Effector memory CD4-positive, alpha-beta T cell (primary cell): Measurements from ENCODE around the gene DCDC2.
"Not testable (repeated sequence)": the region's sequence is repeated elsewhere in the genome, so short reads cannot be mapped to it uniquely, and the experiment has no call there.

ENCODE experiments used
- DNase-seq, 3 donors: peaks; one replicate each; pipeline ENCODE4 v3.0.0-alpha.2; 2020
- H3K27ac ChIP-seq: 2 replicates; pipeline ENCODE4 v1.7.0; 2013; ENCODE audit warnings: mild to moderate bottlenecking, low read length, moderate library complexity; ENCODE audit not compliant: insufficient read depth, poor library complexity, severe bottlenecking
- H3K27me3 ChIP-seq: replicated peaks from 2 replicates; pipeline ENCODE4 v1.7.0; 2013; ENCODE audit warnings: mild to moderate bottlenecking, low read length; ENCODE audit not compliant: insufficient read depth, control insufficient read depth, poor library complexity, severe bottlenecking
- H3K36me3 ChIP-seq: 2 replicates; pipeline ENCODE4 v1.7.0; 2013; ENCODE audit warnings: mild to moderate bottlenecking, low read length, moderate library complexity; ENCODE audit not compliant: control insufficient read depth, insufficient read depth
- H3K4me1 ChIP-seq: 2 replicates; pipeline ENCODE4 v1.7.0; 2013; ENCODE audit warnings: low read length, mild to moderate bottlenecking; ENCODE audit not compliant: control insufficient read depth, insufficient read depth, poor library complexity, severe bottlenecking
- H3K4me3 ChIP-seq: 2 replicates; pipeline ENCODE4 v1.7.0; 2013; ENCODE audit warnings: low read length, low read depth, mild to moderate bottlenecking; ENCODE audit not compliant: insufficient read depth, poor library complexity, severe bottlenecking
- H3K9me3 ChIP-seq: 2 replicates; pipeline ENCODE4 v1.7.0; 2013; ENCODE audit warnings: mild to moderate bottlenecking, low read length, moderate library complexity; ENCODE audit not compliant: control insufficient read depth

The DCDC2 gene

DNA sequence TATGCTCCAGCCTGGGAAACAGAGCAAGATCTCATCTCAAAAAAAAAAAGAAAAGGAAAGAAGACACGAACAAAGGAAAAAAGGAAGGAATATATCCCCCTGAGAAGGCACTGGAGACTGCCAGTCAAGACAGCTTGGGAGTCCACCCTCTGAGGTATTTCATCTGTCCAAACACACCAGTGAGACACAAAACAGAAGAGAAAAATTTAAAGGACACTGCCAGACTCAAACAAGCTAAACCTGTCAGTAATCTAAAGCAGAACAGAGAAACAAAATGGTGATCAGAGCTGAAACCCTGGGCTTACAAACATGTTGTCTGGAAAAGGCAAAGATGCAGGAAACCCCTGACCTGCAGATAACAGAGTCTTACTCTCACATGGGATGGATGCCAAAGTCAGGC, 114.9 kb downstream of the DCDC2 start:
- Histone ChIP-seq H3K9me3 (no peaks in the 10 kb centered on the region), H3K4me3 (no peak overlapping the region), H3K36me3 (no peaks in the 10 kb centered on the region), H3K4me1 (no peaks in the 10 kb centered on the region), H3K27me3 (no peaks in the 10 kb centered on the region), H3K27ac (no peak overlapping the region)
- DNase-seq = no peak

DNA sequence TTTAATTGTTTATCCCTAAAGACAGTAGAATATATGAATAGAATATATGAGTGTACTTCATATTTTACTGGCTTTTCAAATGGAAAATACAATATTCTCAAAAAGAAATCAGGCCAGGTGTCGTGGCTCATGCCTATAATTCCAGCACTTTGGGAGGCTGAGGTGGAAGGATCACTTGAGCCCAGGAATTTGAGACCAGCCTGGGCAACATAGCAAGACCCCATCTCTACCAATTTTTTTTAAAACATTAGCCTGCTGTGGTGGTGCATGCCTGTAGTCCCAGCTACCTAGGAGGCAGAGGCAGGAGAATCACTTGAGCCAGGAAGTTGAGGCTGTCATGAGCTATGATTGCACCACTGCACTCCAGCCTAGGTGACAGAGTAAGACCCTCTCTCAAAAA, 116.1 kb downstream of the DCDC2 start:
- not testable (repeated sequence) for H3K27ac ChIP-seq, H3K4me1 ChIP-seq, H3K4me3 ChIP-seq, H3K27me3 ChIP-seq, DNase-seq, H3K36me3 ChIP-seq, H3K9me3 ChIP-seq

DNA sequence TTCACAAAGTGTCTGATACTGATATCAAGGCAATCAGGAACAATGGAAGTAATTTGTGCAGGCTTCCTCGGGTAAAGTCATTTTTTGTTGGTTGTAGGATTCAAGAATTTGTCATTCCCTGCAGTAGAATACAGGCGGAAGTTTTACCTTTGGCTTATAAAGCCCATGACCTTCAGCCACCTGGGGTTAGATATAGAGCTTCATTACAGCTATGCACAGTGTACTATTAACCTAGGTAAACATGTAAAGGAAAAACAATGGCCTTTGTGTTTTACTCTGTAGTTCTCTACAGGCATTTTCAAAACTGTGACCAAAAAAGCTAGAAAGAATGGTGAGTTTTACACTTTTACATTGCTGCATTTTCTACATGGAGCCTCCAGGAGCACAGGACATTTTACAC, 116.9 kb downstream of the DCDC2 start:
- Histone ChIP-seq H3K27ac (no peak overlapping the region), H3K4me3 (no peak overlapping the region), H3K36me3 (no peaks in the 10 kb centered on the region), H3K4me1 (no peaks in the 10 kb centered on the region), H3K9me3 (no peaks in the 10 kb centered on the region), H3K27me3 (no peaks in the 10 kb centered on the region)
- DNase-seq = no peak

DNA sequence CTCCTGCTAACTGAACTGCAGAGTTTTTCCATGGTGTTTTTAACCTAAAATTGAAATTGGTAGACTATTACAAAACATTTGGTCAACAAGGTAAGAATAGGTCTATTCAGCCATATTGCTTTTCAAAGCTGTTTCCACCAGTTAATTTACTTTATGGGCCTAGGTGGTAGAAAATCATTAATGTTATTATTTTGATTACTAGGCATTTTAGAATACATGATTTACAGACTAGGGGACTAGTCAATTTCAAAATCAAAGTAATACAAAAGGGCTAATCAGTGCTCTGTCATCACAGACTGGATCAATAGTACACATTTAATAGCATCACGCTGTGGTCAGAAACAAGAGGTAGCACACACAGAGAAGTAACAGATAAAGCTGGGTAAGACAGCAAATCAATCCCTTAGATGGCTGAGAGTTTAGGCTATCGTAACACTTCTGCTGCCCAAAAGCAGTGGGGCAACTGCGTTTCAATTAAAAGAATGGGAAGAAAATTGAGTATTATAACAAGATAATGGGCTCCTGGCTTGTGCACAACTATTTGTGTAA, 117.4 kb downstream of the DCDC2 start:
- Histone ChIP-seq H3K36me3 (no peaks in the 10 kb centered on the region), H3K4me1 (no peaks in the 10 kb centered on the region), H3K4me3 (no peak overlapping the region), H3K9me3 (no peaks in the 10 kb centered on the region), H3K27me3 (no peaks in the 10 kb centered on the region), H3K27ac (no peak overlapping the region)
- no peak for DNase-seq

DNA sequence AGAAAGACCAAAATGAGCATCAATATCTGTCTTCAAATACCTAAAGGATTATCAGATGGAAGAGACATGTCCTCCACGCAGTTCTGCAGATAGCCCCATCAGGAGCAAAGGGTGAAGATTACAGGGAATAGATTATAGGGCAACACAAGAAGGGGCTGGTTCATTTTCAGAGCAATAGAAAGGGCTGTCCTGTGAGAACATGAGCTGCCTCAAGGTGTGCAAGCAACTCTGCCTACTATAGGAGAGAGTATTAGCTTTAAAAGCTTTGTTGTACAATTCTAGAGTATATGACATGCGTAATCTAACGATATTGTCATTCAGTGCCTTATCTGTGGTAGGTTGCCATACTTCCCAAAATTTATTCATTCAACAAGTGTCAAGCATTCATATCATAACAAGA, 119.2 kb downstream of the DCDC2 start:
- no peak for DNase-seq
- Histone ChIP-seq H3K4me3 (no peak overlapping the region), H3K27ac (no peak overlapping the region), H3K36me3 (no peaks in the 10 kb centered on the region), H3K4me1 (no peaks in the 10 kb centered on the region), H3K27me3 (no peaks in the 10 kb centered on the region), H3K9me3 (no peaks in the 10 kb centered on the region)

DNA sequence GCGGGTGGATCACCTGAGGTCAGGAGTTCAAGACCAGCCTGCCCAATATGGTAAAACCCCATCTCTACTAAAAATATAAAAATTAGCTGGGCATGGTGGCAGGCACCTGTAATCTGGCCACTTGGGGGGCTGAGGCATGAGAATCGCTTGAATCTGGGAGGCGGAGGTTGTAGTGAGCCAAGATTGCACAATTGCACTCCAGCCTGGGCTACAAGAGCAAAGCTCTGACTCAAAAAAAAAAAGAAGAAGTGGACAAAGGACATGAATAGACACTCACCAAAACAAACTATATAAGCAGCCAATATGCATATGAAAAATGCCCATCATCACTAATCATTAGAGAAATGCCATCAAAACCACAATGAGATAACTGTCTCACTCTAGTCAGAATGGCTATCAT, 121.1 kb downstream of the DCDC2 start:
- not testable (repeated sequence) for H3K36me3 ChIP-seq, H3K9me3 ChIP-seq, DNase-seq, H3K4me3 ChIP-seq, H3K27ac ChIP-seq, H3K27me3 ChIP-seq, H3K4me1 ChIP-seq

DNA sequence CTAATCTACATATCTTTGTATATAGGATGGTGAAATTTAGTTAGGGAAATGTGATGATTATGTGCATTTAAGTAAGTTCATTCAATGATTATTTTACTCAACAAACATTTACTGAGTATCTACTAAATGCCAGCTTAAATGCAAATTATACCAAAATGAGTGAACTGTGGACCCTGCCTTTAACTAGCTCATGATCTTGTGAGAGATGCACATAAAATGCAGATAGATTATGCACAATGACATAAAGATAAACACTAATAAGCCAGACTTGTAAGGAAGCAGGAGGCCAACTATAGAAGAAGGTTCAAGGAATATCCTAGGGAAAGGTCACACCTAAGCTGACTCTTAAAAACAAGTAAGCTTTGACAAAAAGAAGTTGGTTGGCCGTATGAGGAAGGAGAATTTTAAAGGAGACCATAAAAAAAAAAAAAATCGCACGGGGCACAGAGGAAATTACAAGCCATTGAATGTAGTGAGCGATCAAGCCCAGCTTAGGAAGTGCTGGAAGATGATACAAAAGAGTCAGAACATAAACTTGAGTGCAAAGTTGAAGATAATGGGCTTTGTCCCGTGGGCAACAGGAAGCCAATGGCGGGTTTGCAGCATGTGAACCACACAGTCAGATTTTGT, 123.9 kb downstream of the DCDC2 start:
- no peak overlapping the region for H3K27ac ChIP-seq
- no peak overlapping the region for H3K4me3 ChIP-seq
- no peaks in the 10 kb centered on the region for H3K9me3 ChIP-seq
- no peaks in the 10 kb centered on the region for H3K36me3 ChIP-seq
- no peak for DNase-seq
- no peaks in the 10 kb centered on the region for H3K27me3 ChIP-seq
- no peaks in the 10 kb centered on the region for H3K4me1 ChIP-seq

DNA sequence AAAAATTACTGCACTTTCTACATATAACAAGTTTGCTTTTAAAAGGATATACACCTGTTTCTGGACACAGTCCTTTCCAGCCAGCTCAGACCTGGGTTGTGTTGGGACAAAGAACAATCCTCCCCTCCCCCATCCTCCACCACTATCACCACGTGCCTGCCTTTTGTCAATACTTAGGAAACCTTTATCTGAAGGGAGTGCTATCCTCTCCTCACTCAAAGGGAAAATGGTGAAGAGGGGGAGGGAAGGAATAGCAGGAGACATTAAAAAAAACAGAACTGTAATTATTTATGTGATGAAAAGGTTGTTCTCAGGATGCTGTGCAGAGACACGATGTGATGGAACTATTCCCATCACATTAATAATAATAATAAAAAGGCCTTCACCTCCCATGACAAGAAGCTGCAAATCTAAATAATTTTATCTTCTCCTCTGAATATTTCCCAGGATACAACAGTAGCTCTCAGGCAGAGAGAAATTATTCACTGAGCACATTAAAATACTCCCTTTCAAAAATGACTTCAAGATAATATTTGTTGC, 126.4 kb downstream of the DCDC2 start:
- DNase-seq = no peak
- H3K9me3 ChIP-seq = no peaks in the 10 kb centered on the region
- H3K27me3 ChIP-seq = no peaks in the 10 kb centered on the region
- H3K36me3 ChIP-seq = no peaks in the 10 kb centered on the region
- no peak overlapping the region for H3K4me3 ChIP-seq
- no peak overlapping the region for H3K27ac ChIP-seq
- H3K4me1 ChIP-seq = no peaks in the 10 kb centered on the region

DNA sequence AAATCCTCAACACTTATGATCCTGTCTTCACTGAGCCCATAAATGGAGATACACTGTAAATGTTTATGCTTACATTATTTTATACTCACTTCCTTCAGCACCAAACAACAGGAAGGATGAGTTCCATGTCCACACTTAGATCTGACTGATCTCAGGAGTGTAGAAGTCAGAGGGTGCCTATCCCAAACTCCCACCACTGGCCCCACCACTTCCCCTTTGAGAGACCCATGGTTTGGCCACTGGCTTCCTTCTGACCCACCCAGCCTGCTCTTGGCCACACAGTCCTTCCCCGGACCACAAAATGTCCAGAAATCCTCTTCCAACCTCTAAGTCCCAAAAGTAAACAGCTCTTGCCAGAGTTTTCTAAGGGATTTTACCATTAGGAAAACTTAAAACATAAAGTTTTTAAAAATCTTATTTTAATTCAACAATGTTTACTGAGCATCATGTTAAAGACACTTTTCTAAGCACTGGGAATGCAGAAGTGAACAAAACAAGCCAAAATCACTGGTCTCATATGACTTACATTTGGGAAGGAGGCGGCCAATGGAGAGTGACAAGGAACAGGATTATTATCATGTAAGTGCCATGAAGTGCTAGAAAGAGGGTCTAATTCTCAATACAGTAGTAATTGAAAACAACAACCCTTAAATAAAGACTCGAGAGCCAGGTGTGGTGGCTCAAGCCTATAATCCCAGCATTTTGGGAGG, 128.0 kb downstream of the DCDC2 start:
- no peak overlapping the region for H3K4me3 ChIP-seq
- no peaks in the 10 kb centered on the region for H3K27me3 ChIP-seq
- no peaks in the 10 kb centered on the region for H3K36me3 ChIP-seq
- no peak for DNase-seq
- H3K4me1 ChIP-seq = no peaks in the 10 kb centered on the region
- no peak overlapping the region for H3K27ac ChIP-seq
- no peaks in the 10 kb centered on the region for H3K9me3 ChIP-seq

DNA sequence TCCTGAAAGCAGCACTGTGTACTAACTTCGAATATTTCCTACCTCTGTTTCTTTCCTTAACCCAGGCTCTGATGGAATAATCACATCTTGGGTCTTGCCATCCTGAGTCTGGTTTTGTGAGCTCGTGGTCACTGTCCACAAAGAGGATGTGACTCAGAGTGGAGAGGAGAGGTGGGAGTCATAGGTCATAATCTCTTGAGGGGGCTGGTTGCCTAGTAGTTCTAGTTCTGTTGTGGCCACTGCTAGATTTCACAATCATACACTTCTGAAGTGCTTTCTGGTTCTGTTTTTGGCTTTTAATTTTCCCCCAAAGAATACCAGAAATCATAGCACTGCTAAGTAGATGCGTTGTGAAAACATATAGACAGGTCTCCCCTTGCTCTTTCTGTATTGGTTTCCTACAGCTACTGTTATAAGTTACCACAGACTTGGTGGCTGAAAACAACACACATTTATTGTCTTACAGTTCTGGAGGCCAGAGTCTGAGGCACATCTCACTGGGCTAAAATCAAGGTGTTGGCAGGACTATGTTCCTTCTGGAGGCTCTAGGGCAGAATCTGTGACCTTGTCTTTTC, 129.1 kb downstream of the DCDC2 start:
- Histone ChIP-seq H3K4me3 (no peak overlapping the region), H3K27me3 (no peaks in the 10 kb centered on the region), H3K27ac (no peak overlapping the region), H3K4me1 (no peaks in the 10 kb centered on the region), H3K9me3 (no peaks in the 10 kb centered on the region), H3K36me3 (no peaks in the 10 kb centered on the region)
- DNase-seq = no peak
